ENCODE data around the gene DND1.
A peak's percentile ranks its signal among the peaks of the same experiment; 100 is the strongest.
"Not testable (repeated sequence)": the region's sequence is repeated elsewhere in the genome, so short reads cannot be mapped to it uniquely, and the experiment has no call there.

Gene DND1

DNA sequence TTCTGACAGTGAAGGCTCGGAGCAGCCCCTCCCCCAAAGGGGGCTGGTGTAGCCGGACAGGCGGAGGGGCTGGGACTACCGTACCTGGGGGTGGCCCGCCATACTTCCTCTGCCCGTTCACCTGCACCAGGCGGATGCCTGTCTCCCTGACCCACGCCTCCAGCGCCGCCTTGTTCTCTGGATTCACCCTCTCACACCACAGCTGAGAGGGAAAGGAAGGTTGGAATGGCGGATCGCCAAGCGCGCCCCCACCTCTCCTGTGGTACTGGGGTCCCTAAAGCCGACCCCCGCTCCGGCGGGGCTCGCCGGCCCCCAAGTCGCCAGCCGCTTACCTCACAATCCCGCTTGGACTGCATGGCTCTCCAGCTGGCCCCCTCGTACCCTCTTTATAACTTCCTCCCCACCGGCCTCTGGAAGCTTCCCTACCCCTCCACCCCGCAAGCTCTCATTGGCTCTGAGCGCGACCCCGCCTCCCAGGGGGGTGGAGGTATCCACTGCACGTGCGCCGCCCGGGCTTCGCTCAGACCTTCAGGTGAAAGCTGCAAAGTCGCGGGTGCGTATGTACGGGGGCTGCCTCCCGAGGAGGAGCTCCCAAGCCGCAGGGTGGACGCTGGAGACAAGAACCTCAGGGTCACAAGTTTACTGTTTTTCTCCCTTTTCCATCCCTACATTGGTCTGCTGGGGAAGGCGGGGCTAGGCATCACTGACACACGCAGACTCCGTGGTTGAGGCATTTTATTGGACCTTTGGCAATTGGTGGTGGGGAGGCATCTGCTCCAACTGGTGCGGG, at the start of gene DND1:
DND1 (minus strand) TSS at position 390 of the 790 bp plus-strand sequence; CDS start at position 356, 34 bp downstream.
- DNase-seq (ENCODE audit: low read depth): no peak

- DNase-seq (ENCODE audit: low read depth): not testable (repeated sequence)
These were observed 48.0 kb upstream of the DND1 start for GRCh38 chr5:140721395-140721794.

DNA sequence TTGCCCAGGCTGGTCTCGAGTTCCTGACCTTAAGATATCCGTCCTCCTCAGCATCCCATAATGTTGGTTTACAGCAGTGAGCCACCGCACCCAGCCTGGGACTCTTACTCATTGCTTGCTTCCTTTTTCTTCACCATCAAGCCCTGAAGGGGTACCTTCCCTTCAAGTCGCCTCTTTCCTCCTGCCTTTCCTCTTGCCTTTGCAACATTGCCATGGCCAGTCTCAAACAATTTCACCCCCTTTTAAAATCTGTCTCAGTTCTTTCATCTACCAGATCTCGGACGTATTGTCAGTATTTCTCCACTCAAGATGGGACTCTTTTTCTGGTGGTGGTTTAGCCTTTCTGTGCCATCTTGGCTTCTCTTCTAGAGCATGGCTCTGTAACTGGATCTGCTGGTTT, 47.4 kb upstream of the DND1 start:
- not testable (repeated sequence) for DNase-seq (ENCODE audit: low read depth)

GRCh38 chr5:140718266-140718592, 44.9 kb upstream of the DND1 start:
- DNase-seq (ENCODE audit: low read depth): no peak

DNA sequence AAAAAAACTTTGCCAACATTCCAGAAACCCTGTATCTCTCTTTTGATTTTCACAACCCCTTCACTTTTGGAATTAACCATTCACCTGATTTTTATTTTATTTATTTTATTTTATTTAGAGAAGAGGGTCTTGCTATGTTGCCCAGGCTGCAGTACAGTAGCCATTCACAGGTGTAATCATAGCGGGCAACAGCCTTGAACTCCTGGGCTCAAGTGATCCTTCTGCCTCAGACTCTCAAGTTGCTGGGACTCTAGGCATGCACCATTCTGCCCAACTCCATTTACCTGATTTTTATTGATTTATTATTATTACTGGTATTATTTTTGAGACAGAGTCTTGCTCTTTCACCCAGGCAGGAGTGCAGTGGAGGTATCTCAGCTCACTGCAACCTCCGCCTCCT, 42.9 kb upstream of the DND1 start:
- DNase-seq (ENCODE audit: low read depth): not testable (repeated sequence)

DNA sequence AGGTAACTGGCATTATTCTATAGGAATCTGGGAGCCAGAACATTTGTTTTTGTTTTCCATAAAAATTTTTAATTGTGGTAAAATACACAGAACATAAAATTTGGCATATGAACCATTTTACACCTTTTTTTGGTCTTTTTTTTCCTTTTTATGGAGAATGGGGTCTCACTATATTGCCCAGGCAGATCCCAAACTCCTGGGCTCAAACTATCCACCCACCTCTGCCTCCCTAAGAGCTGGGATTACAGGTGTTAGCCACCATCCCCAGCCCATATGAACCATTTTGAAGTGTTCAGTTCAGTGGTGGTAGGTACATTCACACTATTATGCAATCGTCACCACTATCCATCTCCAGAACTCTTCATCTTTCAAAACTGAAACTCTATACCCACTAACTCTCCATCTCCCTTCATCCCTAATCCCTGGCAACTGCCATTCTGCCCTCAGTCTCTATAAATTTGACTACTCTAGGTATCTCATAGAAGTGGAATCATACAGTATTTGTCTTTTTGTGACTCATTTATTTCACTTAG, 40.3 kb upstream of the DND1 start:
- DNase-seq (ENCODE audit: low read depth): no peak

GRCh38 chr5:140711794-140712193, 38.4 kb upstream of the DND1 start:
- no peak for DNase-seq (ENCODE audit: low read depth)

DNA sequence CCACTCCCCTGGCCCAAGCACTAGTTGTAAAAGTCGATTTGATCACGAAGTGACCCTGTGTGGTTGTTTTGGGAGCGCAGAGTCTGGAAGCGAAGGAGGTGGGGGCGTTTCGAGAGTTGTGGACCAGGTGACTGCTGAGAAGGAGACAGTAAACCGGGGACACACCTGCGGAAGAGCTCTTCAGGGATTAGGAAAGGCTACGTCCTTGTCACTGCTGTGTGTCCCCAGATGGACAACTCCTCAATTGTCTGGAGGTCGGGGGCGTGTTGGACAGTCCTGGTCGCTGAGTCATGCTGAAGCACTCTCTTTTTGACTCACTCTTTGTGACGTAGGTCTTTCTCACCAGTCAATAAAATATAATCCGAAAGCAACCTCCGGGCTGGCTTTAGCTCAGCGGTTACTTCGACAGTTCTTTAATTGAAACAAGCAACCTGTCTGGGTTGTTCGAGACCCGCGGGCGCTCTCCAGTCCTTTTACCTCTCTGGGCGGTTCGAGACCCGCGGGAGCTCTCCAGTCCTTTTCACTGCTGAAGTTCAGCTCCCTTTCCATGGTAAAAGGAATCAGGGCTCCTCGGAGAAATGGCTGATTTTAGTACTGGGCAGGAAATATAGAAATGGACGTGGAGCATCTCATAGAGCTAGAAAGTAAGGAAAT, 37.6 kb upstream of the DND1 start:
- peak; percentile 74 for DNase-seq (ENCODE audit: low read depth)

DNA sequence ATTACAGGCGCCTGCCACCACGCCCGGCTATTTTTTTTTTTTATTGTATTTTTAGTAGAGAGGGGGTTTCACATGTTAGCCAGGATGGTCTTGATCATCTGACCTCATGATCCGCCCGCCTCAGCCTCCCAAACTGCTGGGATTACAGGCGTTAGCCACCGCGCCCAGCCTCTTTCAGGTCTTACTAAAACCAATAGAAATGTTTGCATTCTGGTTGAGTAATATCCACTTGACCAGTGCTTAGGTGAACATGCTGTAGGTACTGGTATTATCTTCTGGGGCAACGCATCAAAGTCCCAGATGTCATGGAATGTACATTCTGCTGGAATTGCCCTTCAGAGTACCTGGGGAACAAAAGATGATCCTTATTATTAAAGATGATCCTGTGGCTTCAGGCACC, 35.4 kb upstream of the DND1 start:
- DNase-seq (ENCODE audit: low read depth): not testable (repeated sequence)

DNA sequence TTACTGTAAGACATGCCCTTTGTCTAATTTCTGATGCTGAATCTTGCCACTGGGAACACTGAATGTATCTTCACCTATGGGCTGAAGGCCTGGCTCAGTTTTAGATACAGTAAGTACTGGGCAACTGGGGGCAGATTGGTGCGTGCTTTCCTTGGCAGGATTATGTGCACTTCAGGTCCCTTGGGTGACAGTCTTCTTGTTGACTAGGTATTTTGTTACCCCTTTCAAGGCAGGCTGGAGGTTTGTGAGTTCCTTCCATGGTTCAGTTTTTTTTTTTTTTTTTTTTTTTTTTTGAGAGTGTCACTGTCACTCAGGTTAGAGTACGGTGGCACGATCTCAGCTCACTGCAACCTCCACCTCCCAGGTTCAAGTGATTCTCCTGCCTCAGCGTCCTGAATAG, 34.4 kb upstream of the DND1 start:
- DNase-seq (ENCODE audit: low read depth): no peak

- peak; percentile 80 for DNase-seq (ENCODE audit: low read depth)
These were observed 27.1 kb upstream of the DND1 start, which contains the start of gene ZMAT2 for GRCh38 chr5:140700177-140701144. TSS of gene ZMAT2 (plus strand) at chr5:140700447. CDS start at chr5:140700461, 14 bp downstream.

- no peak for DNase-seq (ENCODE audit: low read depth)
These were observed 23.6 kb upstream of the DND1 start for GRCh38 chr5:140696891-140697492.

- DNase-seq (ENCODE audit: low read depth): no peak
These were observed 20.9 kb upstream of the DND1 start for GRCh38 chr5:140694276-140694675.

DNA sequence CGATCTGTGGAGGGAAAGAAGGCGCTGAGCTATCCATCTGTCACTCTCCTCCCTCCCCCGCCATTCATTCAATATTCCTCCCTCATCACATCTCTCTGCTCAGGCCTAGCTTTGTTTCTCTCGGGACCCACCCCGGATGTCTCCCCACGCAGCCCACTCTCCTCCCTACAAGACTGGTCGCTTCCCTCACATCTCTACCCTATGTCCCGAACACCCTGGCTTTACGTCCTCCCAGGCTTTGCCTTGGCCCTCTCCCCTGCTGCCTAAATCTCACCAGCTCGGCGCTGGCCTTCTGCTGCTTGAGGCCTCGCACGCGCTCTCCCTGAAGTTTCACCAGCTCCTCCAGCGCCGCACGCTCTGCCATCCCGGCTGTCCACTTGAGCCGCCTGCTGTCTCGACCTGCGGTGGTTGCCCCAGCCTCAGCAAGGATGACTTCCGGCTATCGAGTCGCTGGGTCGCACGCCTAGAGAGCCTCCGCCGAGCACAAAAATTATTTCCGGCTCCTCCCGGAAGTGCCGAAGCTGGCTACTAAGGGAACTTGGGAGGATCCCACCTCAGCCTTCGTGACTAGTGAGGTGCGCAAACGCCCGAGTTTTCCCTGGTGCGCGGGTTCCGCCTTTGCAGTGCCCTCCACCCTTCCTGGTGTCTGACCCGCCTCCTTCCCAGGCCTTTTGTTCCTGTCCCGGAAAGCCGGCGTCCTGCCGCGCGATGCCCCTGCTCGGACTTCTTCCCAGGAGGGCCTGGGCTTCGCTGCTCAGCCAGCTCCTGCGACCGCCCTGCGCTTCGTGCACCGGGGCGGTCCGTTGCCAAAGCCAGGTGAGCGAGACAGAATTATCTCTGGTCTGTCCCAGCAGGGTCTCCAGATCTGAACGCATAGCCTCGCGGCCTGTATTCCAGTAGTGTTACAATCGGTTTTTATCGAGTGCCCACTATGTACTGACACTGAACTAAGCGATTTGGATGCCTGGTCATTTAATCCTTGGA, 17.9 kb upstream of the DND1 start, which contains the start of the genes HARS1 and HARS2:
HARS1 (minus strand) TSS at position 430 of the 984 bp plus-strand sequence; CDS start at position 364, 66 bp downstream.
HARS2 (plus strand) TSS at position 515 of the 984 bp plus-strand sequence; CDS start at position 709, 194 bp downstream.
- peak; percentile 66 for DNase-seq (ENCODE audit: low read depth)

DNA sequence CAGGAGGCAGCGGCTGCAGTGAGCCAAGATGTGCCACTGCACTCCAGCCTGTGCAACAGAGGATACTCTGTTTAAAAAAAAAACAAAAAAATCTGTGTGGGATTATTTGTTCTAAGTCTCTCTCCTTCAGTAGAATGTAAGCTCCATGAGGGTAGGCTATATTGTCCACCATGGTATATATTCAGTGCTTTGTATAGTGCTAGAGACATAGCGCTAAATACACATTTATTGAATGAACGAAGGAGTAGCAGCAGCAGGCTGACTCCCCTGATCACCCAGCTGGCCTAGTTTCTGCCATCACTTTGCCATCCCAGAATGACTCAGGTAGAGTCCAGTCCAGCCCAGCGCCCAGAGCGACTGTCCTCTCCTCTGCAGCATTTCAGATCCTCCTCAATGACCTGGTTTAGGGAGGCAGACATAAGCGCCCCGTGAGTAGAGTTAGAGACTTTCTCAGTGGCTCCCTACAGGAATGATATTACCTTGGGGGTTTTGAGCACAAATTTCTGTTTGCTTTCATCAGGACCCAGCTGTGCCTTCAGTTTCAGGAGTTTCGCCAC, 17.1 kb upstream of the DND1 start:
- no peak for DNase-seq (ENCODE audit: low read depth)

DNA sequence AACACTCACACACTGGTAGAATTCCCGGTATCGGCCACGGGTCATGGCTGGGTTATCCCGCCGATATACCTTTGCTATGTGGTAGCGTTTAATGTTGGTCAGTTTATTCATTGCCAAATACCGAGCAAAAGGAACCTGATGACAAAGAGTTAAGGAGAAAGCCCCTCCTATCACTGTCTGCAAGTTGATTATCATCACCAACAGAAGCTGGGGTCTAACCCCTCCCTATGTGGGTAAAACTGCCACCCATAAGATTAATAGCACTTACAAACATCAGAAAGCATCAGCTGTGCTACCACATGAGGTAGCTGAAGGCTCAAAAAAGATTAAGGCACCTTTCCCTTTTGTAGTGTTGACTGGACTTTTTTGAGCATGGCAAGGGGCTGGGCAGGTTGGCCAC, 5.6 kb upstream of the DND1 start:
- no peak for DNase-seq (ENCODE audit: low read depth)

GRCh38 chr5:140677947-140678346, 4.6 kb upstream of the DND1 start:
- DNase-seq (ENCODE audit: low read depth): no peak

- DNase-seq (ENCODE audit: low read depth): no peak
These were observed 1.3 kb upstream of the DND1 start for GRCh38 chr5:140674629-140675028.

DNA sequence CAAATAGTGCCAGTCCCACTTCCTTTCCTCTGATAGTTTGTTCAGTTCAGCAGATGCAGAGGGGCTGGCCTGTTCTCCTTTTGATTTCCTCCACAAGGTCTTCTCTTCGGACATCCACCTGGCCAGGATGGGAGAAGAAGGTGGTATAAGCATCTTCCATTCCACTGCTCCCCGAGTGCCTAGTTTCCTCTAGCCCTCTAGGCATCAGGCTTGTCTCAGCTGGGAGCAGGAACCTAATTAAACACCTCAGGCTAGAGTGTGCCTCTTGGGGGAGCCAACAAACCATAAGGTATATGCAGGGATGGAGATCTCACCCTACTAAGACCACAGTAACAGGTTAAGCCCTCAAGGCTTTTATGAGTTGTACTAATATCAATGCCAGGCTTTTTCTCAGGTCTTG, 835 bp upstream of the DND1 start:
- DNase-seq (ENCODE audit: low read depth): no peak
